Naive B cell (primary cell): ENCODE data around the gene PRDM15. TPM values are rescaled to one million over a fixed set of nuclear protein-coding genes. Genes with fewer than 3 reads are reported as not detected.
A peak's percentile ranks its signal among the peaks of the same experiment; 100 is the strongest.

Source experiments
- ATAC-seq, 2 donors: fragments of 150-1000 bp; cut with Tn5 transposase; 2 replicates each; pipeline ENCODE4 v1.10.0; 2021; ENCODE audit warnings: low read depth in 2 of 2, mild to moderate bottlenecking in 2 of 2, moderate library complexity in 2 of 2
- DNase-seq: peaks from one replicate; pipeline ENCODE4 v3.0.0; 2022
- H3K27ac Mint-ChIP-seq, 6 donors: one replicate each; pipeline ENCODE4 v1.8.0; 2020 to 2022; ENCODE audit warnings: mild to moderate bottlenecking in 6 of 6, mixed read lengths in 6 of 6, moderate library complexity in 5 of 6, inconsistent platforms in 2 of 6
- H3K27me3 Mint-ChIP-seq, 3 donors: one replicate each; pipeline ENCODE4 v1.8.0; 2021 to 2022; ENCODE audit warnings: mixed read lengths in 3 of 3, mild to moderate bottlenecking in 1 of 3
- H3K36me3 Mint-ChIP-seq, 2 donors: one replicate each; pipeline ENCODE4 v1.8.0; 2020 to 2022; ENCODE audit warnings: mixed read lengths in 2 of 2, inconsistent platforms in 1 of 2, mild to moderate bottlenecking in 1 of 2
- H3K4me1 Mint-ChIP-seq, 3 donors: one replicate each; pipeline ENCODE4 v1.8.0; 2020 to 2022; ENCODE audit warnings: mixed read lengths in 3 of 3, inconsistent platforms in 1 of 3, mild to moderate bottlenecking in 1 of 3, moderate library complexity in 1 of 3
- H3K4me3 Mint-ChIP-seq, 8 donors: one replicate each; pipeline ENCODE4 v1.8.0; 2020 to 2022; ENCODE audit warnings: mild to moderate bottlenecking in 8 of 8, mixed read lengths in 8 of 8, moderate library complexity in 8 of 8, inconsistent platforms in 2 of 8
- H3K9me3 Mint-ChIP-seq, 7 donors: one replicate each; pipeline ENCODE4 v1.8.0; 2020 to 2022; ENCODE audit warnings: mixed read lengths in 7 of 7, mild to moderate bottlenecking in 5 of 7, inconsistent platforms in 2 of 7, moderate library complexity in 1 of 7
- polyA plus RNA-seq, 6 donors: library from polyadenylated mRNA; unstranded; fragments of 300-500 nt; fragmentation: Illumina TruSeq; gene quantifications; one replicate each; pipeline ENCODE4 v1.2.3, GENCODE V29; 2021; ENCODE audit warnings: low read depth in 6 of 6

PRDM15 gene
- polyA plus RNA-seq, 6 donors from 2014 or later = 0.91 to 3.7 (median 1.4) TPM; not detected in 1

DNA sequence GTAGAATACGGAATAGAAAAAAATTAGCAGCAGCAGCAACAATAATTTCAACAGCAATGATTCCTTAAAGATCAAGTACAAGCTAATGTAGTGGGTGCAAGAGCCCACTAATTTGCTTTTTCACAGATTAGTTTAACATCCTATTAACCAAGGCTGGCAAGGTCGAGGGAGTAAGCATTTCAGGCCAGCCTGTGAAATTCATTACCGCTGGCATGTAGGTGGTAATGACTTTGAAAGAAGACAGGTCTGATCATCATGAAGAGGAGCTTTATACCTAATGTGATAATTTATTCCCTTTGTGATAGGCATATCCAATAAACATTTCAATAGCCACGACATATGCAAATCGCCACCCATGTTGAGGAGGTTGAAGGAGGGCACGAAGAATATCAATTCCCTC lies 11.2 kb upstream of the PRDM15 start:
- no peaks in the 10 kb centered on the region for H3K36me3 Mint-ChIP-seq
- no peak overlapping the region for H3K4me3 Mint-ChIP-seq
- no peaks in the 10 kb centered on the region for H3K9me3 Mint-ChIP-seq

DNA sequence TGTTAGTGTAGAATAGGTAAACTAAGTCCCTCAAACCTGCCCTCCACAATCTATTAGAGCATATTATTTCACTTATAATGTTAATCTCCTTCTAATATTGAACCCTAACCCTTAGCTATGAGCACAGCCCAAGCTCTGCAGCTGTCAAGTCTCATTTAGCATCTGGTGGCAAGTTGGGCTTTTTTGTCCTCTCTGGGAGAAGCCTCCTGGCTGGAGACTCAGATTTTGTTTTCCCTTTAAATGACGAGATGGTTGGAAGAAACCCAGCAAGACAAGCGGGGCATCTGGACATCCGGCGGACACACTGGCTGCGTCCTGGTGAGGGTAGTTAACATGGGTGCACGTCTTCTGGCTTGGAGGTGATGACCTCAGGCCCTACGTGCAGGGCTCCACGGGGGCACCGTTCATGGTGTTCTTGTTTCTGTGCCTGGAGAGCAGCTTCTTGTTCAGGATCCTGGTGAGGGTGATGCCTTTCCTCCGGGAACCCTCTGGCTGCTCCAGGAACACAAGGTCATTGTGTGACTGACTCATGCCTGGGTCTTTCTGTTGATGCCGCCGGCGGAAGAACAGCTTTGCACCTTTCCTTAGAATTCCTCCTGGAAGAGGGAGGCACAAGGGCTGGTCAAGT lies 9.7 kb upstream of the PRDM15 start:
- DNase-seq (no peak), ATAC-seq (no peak)
- no peaks in the 10 kb centered on the region for H3K9me3 Mint-ChIP-seq
- peaks cover 8 to 22% (median 20%) of the 10 kb centered on the region in 3 donors for H3K4me1 Mint-ChIP-seq
- no peak overlapping the region for H3K4me3 Mint-ChIP-seq
- no peaks in the 10 kb centered on the region for H3K36me3 Mint-ChIP-seq
- H3K27me3 Mint-ChIP-seq = no peaks in the 10 kb centered on the region
- no peak overlapping the region for H3K27ac Mint-ChIP-seq

More for the DNA sequence above, 11.2 kb upstream of the PRDM15 start:
- H3K27me3 Mint-ChIP-seq = no peaks in the 10 kb centered on the region
- peaks cover 2 to 18% (median 8%) of the 10 kb centered on the region in 3 donors for H3K4me1 Mint-ChIP-seq
- no peak overlapping the region for H3K27ac Mint-ChIP-seq
- DNase-seq (no peak), ATAC-seq (no peak)

DNA sequence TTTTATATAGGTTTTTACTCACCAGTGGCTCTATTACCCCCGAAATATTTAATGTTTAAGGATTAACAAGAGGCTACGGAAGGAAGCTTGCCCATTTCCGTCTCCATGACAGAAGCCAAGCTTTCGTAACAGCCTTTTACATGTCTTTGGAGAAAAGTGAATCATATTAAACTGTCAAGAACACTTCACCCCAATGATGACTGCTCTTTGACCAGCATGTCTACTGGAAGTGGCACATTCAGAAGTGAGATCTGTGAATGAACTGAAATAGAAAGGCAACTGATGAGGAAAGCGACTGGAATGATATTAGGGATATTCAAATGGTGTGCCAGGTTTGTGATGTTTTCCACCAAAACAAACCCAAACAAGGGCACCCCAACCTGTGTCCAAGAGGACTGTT lies 8.5 kb upstream of the PRDM15 start:
- peak overlapping the region in 1 of 6 donors; percentile 6 for H3K27ac Mint-ChIP-seq
- no peak overlapping the region for H3K4me3 Mint-ChIP-seq
- H3K36me3 Mint-ChIP-seq = no peaks in the 10 kb centered on the region

DNA sequence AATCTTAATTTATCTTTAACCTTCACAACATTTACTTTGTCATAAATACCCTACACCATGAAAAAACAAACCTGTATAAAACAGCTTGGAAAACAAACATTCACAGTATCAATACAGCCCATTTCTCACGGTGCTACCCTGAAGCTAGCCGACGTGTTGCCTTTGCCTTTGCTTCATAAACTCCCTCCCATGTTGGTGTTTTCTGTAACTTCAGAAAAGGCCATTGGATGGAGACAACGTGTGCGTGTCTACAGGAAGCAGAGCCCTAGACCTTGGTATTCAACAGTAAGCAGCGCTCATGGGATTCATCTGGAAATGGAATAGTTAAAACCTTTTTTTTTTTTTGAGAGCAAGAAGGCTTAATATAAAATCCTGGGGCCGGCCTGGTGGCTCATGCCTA lies 7.2 kb upstream of the PRDM15 start:
- Mint-ChIP-seq H3K9me3 (no peaks in the 10 kb centered on the region), H3K4me3 (no peak overlapping the region), H3K4me1 (peaks cover 9 to 20% (median 16%) of the 10 kb centered on the region in 3 donors), H3K36me3 (no peaks in the 10 kb centered on the region), H3K27ac (no peak overlapping the region), H3K27me3 (no peaks in the 10 kb centered on the region)
- no peak for ATAC-seq
- no peak for DNase-seq

More for the DNA sequence above, 8.5 kb upstream of the PRDM15 start:
- DNase-seq = no peak
- Mint-ChIP-seq H3K27me3 (no peaks in the 10 kb centered on the region), H3K9me3 (no peaks in the 10 kb centered on the region), H3K4me1 (peaks cover 9 to 20% (median 16%) of the 10 kb centered on the region in 3 donors)
- ATAC-seq = no peak

DNA sequence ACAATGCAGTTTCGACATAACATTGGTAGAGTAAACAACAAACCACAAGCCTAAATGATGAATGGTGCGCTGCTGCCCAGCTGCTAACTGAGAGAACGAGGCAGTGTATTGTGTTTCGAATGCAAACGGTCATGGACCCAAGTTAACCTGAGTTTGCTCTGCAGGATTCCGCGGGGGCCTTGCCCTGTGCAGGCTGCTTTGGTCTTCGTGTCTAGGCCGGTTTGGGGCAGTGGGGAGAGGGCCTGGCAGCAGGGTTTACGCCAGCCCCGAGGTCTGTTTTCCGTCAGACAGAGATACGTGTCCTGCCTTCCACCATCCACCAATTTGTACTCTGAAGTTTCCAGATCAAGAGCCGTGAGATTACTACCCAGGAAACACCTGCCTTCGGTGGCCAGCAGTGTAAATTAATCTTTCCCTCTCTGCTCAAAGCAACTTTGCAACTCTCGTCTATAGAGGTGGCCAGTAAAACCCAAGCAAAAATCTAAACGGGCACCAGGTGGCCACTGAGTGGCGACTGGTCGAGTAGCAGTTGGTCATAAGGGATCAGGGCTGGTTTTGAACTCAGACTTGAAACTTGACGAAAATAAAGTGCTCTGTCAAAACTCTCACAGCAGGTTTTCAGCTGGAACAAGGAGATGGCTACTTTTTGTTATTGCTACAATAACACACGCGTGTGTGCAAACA lies 6.3 kb upstream of the PRDM15 start:
- no peaks in the 10 kb centered on the region for H3K36me3 Mint-ChIP-seq
- DNase-seq = no peak
- H3K27ac Mint-ChIP-seq = peak overlapping the region in 1 of 6 donors; percentile 79
- H3K9me3 Mint-ChIP-seq = no peaks in the 10 kb centered on the region
- H3K27me3 Mint-ChIP-seq = no peaks in the 10 kb centered on the region
- H3K4me1 Mint-ChIP-seq = peaks cover 9 to 20% (median 16%) of the 10 kb centered on the region in 3 donors
- ATAC-seq = peak; percentile 16 to 21
- peak overlapping the region in 5 of 8 donors; percentile 4 to 38 (median 11) for H3K4me3 Mint-ChIP-seq

DNA sequence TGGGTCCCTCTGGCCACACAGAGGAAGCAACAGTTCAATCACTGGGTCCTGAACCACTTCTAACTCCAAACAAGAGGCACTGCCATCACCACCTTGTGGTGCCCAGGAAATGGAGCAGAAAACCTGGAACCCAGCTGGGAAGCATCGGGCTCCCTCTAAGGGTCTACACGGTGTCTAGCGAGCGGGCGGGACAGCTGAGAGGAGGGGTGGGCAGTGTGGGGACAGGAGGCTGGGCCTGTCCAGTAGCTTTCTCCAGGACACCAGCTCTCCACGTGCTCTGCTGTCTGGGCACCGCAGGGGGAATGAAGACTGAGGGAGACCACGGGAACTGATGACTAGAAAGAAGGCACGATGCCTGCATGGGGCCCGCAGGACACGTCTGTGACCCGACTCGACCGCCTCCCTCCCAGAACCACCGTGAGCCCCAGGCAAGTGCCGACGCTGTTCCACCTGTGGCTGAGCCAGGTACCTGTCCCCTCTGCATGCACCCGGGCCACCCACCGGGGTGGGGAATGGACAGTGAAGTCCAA lies 5.4 kb upstream of the PRDM15 start:
- Mint-ChIP-seq H3K27me3 (no peaks in the 10 kb centered on the region), H3K4me3 (peak overlapping the region in 1 of 8 donors; percentile 15), H3K27ac (peak overlapping the region in 2 of 6 donors; percentile 38 to 82), H3K9me3 (no peaks in the 10 kb centered on the region), H3K4me1 (peaks cover 9 to 23% (median 20%) of the 10 kb centered on the region in 3 donors), H3K36me3 (no peaks in the 10 kb centered on the region)
- ATAC-seq (no peak), DNase-seq (no peak)

DNA sequence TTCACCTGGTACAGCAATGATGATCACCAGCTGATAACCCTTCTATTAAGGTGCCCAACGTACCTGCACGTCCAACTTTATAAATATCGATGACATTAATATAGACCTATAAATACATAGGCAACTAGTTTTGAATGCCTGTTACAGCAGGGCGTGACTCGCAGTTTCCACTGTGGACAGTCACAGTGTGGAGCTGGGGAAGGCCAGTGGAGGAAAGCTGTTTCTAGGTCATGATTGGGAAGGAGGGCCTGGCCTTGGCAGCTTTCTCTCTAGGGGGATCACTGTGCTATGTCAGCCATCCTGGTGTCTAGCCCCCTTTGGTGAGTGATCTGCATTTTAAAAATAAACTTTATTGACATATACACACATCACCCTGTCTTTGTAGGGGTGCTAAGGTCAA lies 4.4 kb upstream of the PRDM15 start:
- peaks cover 9 to 23% (median 20%) of the 10 kb centered on the region in 3 donors for H3K4me1 Mint-ChIP-seq
- no peaks in the 10 kb centered on the region for H3K27me3 Mint-ChIP-seq
- no peak overlapping the region for H3K27ac Mint-ChIP-seq
- DNase-seq (no peak), ATAC-seq (no peak)
- H3K4me3 Mint-ChIP-seq = no peak overlapping the region
- H3K9me3 Mint-ChIP-seq = no peaks in the 10 kb centered on the region
- no peaks in the 10 kb centered on the region for H3K36me3 Mint-ChIP-seq

DNA sequence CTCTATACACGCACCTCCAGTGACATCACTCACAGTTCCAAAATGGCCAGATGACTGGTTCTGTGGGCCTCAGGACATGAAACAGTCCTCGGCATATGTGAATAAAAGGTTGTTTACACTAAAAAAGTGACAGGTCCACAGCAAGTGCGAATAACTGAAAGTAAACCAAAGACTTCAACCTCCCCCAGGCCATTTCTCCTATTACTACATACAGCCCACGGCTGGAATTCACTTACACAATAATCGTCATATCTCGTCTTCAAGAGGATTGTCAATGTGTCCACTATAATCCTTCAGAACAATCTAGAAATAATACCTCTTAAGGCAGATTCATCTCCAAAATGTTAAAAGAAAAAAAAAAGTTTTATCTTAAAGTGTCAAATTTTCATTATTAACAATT lies 1.9 kb upstream of the PRDM15 start:
- H3K27me3 Mint-ChIP-seq = no peaks in the 10 kb centered on the region
- peak overlapping the region in 1 of 6 donors; percentile 54 for H3K27ac Mint-ChIP-seq
- H3K4me3 Mint-ChIP-seq = peak overlapping the region in 7 of 8 donors; percentile 22 to 96 (median 41)
- ATAC-seq = no peak
- H3K4me1 Mint-ChIP-seq = peaks cover 22 to 42% (median 42%) of the 10 kb centered on the region in 3 donors
- H3K9me3 Mint-ChIP-seq = no peaks in the 10 kb centered on the region
- no peaks in the 10 kb centered on the region for H3K36me3 Mint-ChIP-seq
- DNase-seq = no peak

DNA sequence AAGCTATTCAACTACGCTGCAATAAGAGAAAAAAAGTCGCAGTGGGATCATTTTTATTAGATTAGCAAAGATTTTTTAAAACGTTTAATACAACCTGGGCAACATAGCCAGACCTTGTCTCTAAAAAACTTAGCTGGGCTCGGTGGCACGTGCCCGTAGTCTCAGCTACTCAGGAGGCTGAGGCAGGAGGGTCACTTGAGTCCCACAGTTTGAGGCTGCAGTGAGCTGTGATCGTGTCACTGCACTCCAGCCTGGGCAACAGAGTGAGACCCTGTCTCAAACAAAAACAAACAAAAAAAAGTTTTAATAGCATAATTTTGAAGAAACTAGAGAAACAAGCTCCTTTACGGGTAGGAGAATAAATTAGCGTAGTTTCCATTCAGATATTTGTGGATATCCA lies 1.0 kb upstream of the PRDM15 start:
- Mint-ChIP-seq H3K36me3 (no peaks in the 10 kb centered on the region), H3K9me3 (no peaks in the 10 kb centered on the region), H3K4me3 (peak overlapping the region; percentile 19 to 97 (median 95)), H3K4me1 (peaks cover 24 to 42% (median 39%) of the 10 kb centered on the region in 3 donors), H3K27me3 (no peaks in the 10 kb centered on the region), H3K27ac (peak overlapping the region in 5 of 6 donors; percentile 72 to 98 (median 96))
- DNase-seq = no peak
- ATAC-seq = no peak

DNA sequence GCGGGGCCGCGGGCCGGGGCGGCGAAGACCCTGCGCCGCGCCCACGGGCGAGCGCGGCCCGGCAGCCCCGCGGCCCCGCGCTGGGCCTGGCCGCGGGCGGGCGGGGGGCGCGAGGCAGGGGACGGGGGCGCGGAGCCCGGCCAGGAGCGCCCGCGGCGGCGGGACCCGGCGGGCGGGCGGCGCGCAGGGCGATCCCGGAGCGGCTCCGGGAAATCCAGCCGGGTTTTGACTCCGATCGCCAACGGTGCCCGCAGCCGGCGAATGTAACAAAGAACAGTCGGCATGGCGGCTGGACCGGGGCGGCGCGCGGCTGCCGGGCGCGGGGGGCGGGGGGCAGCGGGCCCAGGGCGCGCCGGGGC lies 334 bp downstream of the PRDM15 start:
- peak; percentile 71 for DNase-seq
- peak; percentile 67 to 68 for ATAC-seq
- Mint-ChIP-seq H3K4me1 (peaks cover 21 to 38% (median 34%) of the 10 kb centered on the region in 3 donors), H3K9me3 (no peaks in the 10 kb centered on the region), H3K27me3 (no peaks in the 10 kb centered on the region), H3K27ac (peak overlapping the region in 2 of 6 donors; percentile 15 to 81), H3K36me3 (peaks cover 0 to under 1% of the 10 kb centered on the region in 2 donors), H3K4me3 (peak overlapping the region in 7 of 8 donors; percentile 49 to 96 (median 72))

DNA sequence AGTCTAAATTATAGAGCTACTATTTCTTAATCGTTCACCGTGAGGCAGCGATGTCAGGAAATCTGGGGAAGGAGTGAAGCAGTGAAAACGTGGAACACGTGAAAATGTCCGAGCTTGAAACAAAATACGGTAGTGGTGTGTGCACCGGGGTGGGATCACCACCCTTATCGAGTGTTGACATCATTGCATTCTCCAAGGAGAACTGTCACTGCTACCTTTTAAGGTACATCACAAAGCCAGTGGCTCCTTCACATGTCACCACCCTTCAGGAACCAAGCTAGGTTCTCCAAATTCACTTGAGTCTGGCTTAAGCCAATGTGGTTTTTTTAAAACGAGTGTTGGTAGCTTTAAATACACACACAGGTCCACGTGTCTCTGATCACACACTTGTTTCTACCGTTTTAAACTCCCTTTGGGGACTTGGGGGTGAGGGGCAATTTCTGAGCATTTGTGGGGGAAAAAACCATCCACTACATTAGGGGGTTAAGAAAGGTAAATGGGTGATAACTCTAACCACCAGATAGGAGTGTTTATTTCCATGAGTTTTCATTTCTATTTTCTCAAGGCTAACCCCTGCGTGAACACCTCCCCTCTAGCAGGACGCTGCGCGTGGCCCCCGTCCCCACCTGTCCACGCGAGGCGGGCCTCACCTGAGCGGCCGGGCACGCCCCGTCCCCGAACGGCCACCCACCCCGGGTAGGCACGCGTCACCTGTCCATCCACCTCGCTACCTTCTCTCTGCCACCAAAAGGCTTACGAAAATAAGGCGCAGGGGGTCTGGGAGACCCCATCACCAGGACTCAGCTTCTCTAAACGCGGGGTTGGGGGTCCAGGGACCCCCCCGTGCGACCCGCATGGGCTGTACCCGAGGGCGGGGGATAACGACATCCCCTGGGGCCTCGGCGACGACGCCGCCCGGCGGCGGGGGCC lies 978 bp downstream of the PRDM15 start:
- Mint-ChIP-seq H3K27me3 (no peaks in the 10 kb centered on the region), H3K36me3 (peaks cover 0 to 7% of the 10 kb centered on the region in 2 donors)

DNA sequence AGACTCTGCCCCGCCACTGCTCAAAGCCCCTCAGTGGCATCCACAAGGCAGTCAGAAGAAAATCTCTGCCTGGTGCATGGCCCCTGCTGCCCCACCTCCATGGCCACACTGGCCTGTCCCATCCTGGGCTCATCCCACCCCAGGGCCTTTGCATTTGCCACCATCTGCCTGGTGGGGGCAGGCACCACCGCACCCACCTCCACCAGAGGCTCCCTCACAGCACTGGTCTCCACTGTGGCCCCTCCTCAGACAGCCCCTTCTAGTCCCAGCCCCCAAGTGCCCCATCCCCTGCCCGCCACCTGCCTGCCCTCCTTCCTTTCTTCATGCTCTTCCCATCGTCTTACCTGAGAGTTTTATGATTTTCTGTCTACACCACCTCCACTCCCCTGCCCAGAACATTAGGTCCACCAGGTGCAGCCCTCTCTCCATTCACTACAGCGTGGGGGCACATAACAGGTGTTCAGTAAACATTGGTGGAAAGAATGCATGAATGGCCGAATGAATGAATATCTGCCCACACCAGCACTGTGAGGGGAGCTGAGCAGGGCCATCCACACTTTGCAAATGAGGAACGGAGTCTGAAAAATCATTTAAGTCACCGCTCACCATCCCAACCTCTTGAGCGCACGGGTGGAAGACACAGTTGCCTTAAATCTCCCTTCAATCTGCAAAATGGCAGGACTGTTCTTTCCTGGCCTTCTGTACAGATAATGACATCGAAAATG lies 2.1 kb downstream of the PRDM15 start:
- H3K4me1 Mint-ChIP-seq = peaks cover 24 to 43% (median 34%) of the 10 kb centered on the region in 3 donors
- peak overlapping the region in 7 of 8 donors; percentile 80 to 96 (median 93) for H3K4me3 Mint-ChIP-seq
- H3K9me3 Mint-ChIP-seq = no peaks in the 10 kb centered on the region
- H3K27me3 Mint-ChIP-seq = no peaks in the 10 kb centered on the region
- ATAC-seq = no peak
- H3K27ac Mint-ChIP-seq = peak overlapping the region in 2 of 6 donors; percentile 14 to 88
- H3K36me3 Mint-ChIP-seq = peaks cover 0 to 8% of the 10 kb centered on the region in 2 donors
- DNase-seq = no peak

More for the DNA sequence above, 978 bp downstream of the PRDM15 start:
- Mint-ChIP-seq H3K4me1 (peaks cover 24 to 39% (median 34%) of the 10 kb centered on the region in 3 donors), H3K4me3 (peak overlapping the region; percentile 80 to 96 (median 92)), H3K9me3 (no peaks in the 10 kb centered on the region), H3K27ac (peak overlapping the region; percentile 81 to 95 (median 92))
- ATAC-seq (peak; percentile 65 to 70), DNase-seq (peak; percentile 57)
